Measurements from ENCODE around the gene AIP.
"Not testable (repeated sequence)": the region's sequence is repeated elsewhere in the genome, so short reads cannot be mapped to it uniquely, and the experiment has no call there.

AIP gene

DNA sequence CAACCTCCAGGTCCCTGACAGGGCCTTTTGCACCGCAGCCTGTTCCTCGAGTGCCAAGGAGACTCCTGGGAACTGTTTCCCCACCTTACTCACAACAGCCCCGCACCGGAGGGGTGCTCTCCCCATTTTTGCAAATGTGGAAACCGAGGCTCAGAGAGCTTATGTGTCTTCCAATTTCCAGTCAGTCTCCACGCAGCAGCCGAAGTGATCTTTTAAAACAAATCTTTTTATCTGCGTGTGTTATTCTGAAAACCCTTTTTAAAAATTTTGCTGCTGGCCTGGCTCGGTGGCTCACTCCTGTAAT lies 13.4 kb upstream of the AIP start:
- no peak for DNase-seq

DNA sequence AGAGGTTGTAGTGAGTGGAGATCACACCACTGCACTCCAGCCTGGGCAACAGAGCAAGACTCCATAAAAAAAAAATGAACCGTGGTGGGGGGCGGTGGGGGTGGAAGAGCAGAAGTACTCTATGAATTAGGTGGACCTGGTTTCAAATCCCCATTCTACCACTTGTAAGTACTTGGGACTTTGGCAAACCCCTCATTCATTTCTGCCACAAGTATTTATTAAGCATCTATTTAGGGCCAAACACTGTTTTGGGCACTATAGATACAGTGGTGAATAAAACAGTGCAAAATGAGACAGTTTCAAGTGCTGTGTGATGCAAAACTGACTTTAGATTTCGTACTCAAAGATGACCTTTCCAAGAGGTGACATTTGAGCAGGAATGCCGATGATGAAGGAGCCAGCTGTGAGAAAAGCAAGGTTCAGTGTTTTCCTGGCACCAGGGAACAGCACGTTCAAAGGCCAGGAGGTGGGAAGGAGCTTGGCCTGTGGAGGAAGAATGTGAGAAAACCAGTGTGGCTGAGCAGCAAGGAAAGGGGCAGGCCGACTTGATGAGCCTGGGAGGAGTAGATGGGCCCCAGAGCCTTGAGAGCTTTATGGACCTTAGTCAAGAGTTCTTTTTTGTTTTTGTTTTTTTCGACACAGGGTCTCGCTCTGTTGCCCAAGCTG lies 12.4 kb upstream of the AIP start:
- no peak for DNase-seq

DNA sequence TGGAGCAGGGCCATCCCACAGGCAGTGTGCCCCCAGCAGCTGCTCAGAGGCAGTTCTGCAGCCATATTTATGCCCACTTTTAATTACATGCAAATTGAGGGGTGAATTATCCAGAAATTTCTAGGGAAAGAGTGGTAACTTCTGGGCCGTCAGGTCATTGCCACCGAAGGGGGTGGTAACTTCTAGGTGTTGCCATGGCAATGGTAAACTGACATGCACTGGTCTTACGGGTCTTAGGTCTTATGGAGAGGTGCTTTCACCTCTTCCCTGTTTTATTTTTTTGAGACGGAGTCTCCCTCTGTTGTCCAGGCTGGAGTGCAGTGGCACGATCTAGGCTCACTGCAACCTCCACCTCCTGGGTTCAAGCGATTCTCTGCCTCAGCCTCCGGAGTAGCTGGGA lies 9.9 kb upstream of the AIP start:
- DNase-seq, result no peak

DNA sequence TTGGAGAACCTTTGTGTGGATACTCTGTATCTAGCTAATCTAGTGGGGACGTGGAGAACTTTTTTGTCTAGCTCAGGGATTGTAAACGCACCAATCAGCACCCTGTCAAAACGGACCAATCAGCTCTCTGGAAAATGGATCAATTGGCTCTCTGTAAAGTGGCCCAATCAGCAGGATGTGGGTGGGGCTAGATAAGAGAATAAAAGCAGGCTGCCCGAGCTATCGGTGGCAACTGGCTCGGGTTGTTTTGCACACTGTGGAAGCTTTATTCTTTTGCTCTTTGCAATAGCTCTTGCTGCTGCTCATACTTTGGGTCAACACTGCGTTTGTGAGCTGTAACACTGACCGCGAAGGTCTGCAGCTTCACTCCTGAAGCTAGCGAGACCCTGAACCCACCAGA lies 6.1 kb upstream of the AIP start:
- not testable (repeated sequence) for DNase-seq

GRCh38 chr11:67477344-67478050 lies 5.3 kb upstream of the AIP start:
- DNase-seq, result not testable (repeated sequence)

- no peak for DNase-seq
Measured at GRCh38 chr11:67482275-67482826, 475 bp upstream of the AIP start.

DNA sequence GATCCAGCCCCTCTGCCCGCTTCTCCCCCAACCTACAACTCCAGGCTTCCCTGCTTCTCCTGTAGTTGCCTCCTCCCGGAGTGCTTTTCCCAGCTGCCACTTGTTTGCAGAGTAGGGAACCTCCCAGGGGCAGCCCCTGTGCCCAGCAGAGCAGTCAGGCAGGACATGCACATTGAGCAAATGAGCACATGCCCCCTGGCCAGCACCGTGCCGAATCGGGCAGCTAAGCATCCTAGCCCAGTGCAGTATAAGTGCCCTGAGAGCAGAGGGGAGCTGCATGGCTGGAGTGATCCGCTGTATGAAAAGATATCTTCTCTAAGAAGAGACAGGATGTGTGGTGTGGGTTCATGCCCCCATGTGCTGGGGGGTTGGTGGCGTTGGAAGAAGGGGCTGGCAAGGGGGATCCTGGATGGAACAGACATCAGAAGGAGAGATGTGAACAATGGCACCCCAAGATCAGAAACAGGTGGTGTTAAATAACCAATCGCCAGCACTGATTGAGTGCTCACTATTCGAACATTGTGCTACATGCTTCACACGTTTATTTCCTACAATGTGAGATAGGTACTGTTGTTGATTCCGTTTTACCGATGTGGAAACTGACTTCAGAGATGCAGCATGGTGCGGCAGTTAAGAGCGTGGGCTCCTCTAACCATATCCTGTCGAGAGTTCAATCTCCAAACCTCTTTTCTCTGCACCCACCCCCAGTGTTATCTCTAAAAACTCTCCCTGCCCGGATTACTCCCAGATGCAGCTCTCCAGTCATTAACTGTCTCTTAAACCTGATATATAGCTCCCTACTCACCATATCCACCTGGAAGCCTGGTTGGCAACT lies 1.2 kb downstream of the AIP start:
- DNase-seq, result no peak

DNA sequence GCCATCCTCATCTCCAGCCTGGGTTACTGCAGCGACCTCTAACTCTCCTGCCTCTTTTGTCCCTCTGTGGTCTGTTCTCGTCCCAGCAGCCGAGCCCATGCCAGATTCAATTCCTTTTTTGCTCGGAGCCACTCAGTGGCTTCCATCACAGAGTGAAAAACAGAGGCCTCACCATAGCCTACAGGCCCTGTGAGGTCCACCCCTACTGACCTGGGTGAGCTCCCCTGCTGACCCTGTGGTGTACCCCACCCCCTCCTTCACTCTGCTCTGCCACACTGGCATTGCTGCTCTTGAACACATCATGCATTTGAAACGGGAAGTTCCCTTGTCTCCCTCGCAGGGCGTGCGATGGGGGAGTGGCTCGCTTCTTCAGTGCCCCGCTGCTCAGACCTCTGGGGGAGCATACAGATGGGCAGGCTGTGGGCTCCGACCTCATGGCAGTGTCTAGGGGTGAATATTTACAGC lies 2.1 kb downstream of the AIP start:
- no peak for DNase-seq

GRCh38 chr11:67485873-67486361 lies 3.1 kb downstream of the AIP start:
- not testable (repeated sequence) for DNase-seq

DNA sequence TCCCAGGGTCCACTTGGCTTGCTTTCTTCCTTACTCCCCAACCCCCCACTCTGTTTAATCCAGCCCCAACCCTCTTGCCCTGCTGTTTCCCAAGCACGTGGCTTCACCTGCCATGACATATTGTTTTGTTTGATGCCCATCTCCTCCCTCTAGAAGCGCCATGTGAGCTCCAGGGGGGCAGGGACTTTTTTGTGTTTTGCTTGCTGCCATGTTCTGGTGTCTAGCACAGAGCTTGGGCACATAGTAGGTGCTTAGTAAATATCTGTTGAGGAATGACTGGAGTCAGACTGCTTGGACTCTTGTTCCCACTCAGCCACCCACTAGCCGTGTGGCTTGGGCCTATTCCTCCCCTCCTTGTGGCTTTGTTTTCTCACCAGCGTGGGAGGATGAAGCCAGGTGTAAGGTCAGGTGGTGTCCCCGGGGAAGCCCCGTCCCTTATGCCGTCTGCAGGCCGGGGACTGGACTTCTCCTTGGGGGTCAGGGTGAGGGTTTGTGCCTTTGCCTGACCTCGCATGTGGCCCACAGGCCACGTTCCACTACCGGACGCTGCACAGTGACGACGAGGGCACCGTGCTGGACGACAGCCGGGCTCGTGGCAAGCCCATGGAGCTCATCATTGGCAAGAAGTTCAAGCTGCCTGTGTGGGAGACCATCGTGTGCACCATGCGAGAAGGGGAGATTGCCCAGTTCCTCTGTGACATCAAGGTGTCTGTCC lies 3.8 kb downstream of the AIP start:
- no peak for DNase-seq

DNA sequence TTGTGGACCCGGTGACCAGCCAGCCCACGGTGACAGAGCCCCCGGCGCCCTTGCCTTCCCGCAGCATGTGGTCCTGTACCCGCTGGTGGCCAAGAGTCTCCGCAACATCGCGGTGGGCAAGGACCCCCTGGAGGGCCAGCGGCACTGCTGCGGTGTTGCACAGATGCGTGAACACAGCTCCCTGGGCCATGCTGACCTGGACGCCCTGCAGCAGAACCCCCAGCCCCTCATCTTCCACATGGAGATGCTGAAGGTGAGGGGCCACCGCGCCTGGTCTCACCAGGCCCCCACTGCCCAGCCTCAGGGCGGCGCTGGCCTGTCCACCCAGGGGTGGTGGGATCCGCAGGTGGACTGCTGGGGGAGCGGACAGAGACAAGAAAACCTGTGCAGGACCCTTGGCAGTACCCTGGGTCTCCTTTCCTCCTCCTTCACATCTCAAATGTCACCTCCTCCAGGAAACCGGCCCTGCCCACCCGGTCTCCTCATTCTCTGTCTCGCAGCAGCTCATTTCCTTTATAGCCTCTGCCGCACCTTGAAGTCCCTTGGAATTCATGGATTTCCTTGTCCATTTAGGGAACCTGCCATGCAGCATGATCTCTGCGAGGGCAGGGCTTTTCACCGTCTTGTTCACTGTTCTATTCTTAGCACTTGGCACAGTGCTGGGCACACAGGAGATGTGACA lies 6.5 kb downstream of the AIP start:
- no peak for DNase-seq

DNA sequence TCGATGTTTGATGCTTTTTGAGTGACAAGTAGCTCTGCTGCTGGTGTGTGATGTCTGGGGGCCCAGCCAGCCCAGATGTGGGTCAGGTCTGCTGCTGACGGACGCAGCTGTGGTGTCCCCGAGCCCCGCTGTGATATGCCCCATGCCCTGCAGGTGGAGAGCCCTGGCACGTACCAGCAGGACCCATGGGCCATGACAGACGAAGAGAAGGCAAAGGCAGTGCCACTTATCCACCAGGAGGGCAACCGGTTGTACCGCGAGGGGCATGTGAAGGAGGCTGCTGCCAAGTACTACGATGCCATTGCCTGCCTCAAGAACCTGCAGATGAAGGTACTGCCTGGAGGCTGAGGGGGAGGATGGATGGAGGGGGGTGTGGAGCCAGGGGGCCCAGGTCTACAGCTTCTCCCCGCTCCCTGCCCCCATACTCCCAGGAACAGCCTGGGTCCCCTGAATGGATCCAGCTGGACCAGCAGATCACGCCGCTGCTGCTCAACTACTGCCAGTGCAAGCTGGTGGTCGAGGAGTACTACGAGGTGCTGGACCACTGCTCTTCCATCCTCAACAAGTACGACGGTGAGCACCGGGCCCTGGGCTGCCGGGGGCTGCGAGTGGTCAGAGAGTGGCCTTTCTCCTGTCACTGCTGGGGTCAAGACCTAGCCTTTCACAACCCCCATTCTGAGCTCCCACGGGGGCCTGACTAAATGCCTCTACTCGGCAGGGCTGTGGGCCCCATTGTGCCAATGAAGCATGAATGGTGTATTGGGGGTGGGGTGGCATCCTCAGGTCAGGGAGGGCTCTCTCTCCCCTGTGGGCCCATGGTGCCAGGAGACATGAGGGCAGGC lies 7.3 kb downstream of the AIP start:
- no peak for DNase-seq

DNA sequence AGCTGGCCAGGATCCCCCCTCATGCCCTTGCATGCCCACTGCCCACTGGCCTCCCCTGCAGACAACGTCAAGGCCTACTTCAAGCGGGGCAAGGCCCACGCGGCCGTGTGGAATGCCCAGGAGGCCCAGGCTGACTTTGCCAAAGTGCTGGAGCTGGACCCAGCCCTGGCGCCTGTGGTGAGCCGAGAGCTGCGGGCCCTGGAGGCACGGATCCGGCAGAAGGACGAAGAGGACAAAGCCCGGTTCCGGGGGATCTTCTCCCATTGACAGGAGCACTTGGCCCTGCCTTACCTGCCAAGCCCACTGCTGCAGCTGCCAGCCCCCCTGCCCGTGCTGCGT lies 7.9 kb downstream of the AIP start:
- no peak for DNase-seq

GRCh38 chr11:67491276-67492068 lies 8.6 kb downstream of the AIP start:
- no peak for DNase-seq

GRCh38 chr11:67492069-67492727 lies 9.4 kb downstream of the AIP start:
- DNase-seq, result no peak

GRCh38 chr11:67492801-67493547 lies 10.1 kb downstream of the AIP start:
- no peak for DNase-seq

DNA sequence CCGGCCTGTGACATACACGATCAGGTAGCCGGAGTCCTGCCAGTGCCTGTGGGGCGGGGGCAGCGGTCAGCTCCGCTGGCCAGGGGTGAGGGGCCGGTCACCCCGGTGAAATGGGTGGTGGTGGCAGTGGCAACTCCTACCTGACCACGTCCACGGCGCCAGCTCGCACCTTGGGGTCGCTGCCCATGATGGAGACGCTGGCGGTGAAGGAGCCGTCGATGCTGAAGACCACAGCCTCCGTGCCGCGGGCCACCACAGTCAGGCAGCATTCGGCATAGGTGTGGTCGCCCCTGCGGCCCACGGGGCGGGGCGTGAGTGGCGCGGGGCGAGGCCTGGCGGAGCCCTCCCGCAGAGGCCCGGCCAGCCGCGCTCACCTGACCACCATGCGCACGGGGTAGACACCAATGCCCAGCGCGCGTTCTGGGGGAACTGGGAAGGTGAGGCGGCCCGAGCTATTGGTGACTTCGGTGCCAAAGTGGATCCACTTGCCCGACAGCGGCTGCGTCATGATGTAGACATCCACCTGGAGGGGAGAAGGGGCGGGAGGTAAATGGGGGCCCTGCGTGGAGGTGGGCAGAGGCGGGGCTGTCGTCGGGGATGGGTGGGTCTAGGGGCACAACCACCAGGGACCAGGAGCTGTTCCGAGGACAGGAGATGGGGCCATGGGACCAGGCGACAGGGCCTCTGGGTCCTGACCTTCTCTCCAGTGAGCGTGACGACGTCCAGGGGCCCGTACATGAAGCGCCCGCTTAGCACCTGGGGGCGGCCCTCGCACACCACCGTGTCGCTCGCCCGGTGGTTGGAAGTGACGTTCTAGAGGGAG lies 10.9 kb downstream of the AIP start:
- DNase-seq, result no peak
